Femur (tissue), 1 donor: ENCODE measurements around the gene MAB21L4.

Experiments used
- DNase-seq: peaks from one replicate; pipeline ENCODE4 v3.0.0-alpha.2; 2017

The MAB21L4 gene

GRCh38 chr2:240876035-240876474 lies 19.9 kb downstream of the MAB21L4 start:
- no peak for DNase-seq

GRCh38 chr2:240875228-240876034 lies 20.5 kb downstream of the MAB21L4 start:
- no peak for DNase-seq

- no peak for DNase-seq
These were observed 21.2 kb downstream of the MAB21L4 start for GRCh38 chr2:240874715-240875227.

GRCh38 chr2:240873805-240874714 lies 21.9 kb downstream of the MAB21L4 start:
- DNase-seq: no peak

GRCh38 chr2:240873098-240873788 lies 22.7 kb downstream of the MAB21L4 start:
- no peak for DNase-seq

GRCh38 chr2:240872317-240873097 lies 23.4 kb downstream of the MAB21L4 start:
- DNase-seq: no peak

- no peak for DNase-seq
These were observed 24.6 kb downstream of the MAB21L4 start for GRCh38 chr2:240871071-240871958.

GRCh38 chr2:240869956-240870875 lies 25.7 kb downstream of the MAB21L4 start:
- DNase-seq: no peak

GRCh38 chr2:240869109-240869955 lies 26.6 kb downstream of the MAB21L4 start:
- DNase-seq: no peak

GRCh38 chr2:240868286-240869108 lies 27.5 kb downstream of the MAB21L4 start, which contains the start of gene AGXT:
Gene AGXT (plus strand): TSS chr2:240868824. CDS start chr2:240868866, 42 bp downstream.
- no peak for DNase-seq

GRCh38 chr2:240865391-240865790 lies 30.6 kb downstream of the MAB21L4 start:
- DNase-seq: no peak

- no peak for DNase-seq
These were observed 31.5 kb downstream of the MAB21L4 start for GRCh38 chr2:240864475-240864874.

- DNase-seq: no peak
These were observed 34.4 kb downstream of the MAB21L4 start for GRCh38 chr2:240861547-240861946.

GRCh38 chr2:240858871-240859270 lies 37.1 kb downstream of the MAB21L4 start:
- DNase-seq: no peak

GRCh38 chr2:240858321-240858720 lies 37.6 kb downstream of the MAB21L4 start:
- DNase-seq: no peak

GRCh38 chr2:240857039-240858008 lies 38.6 kb downstream of the MAB21L4 start:
- DNase-seq: no peak
